Measurements from ENCODE around the gene RAB29. TPM values are rescaled to one million over a fixed set of nuclear protein-coding genes. Genes with fewer than 3 reads are reported as not detected.

The RAB29 gene
- total RNA-seq, 1 experiment from 2014 or later, result 15.1 TPM

GRCh38 chr1:205774198-205775014, 876 bp downstream of the RAB29 start:
- no TSS peak for BruUV-seq (replicated peaks)
- peak; percentile 55 for ATAC-seq
- in situ Hi-C loops (cut with HindIII; ENCODE audit: low pct_unique_long_range_greater_than_20kb, low sequenced_read_pairs), result no loop called here

More at GRCh38 chr1:205774198-205775014, 876 bp downstream of the RAB29 start:
- no peaks in the 10 kb centered on the region for H3K27me3 ChIP-seq (ENCODE audit: control insufficient read depth, insufficient read depth, low read length)
- H3K4me1 ChIP-seq (ENCODE audit: control insufficient read depth, insufficient read depth, low read length), result peaks cover 9% of the 10 kb centered on the region
- intact Hi-C loops (cut with micrococcal nuclease; ENCODE audit: unreplicated experiment), result no loop called here
- H3K27ac ChIP-seq (ENCODE audit: low read length), result peak overlapping the region; percentile 83
- ChIA-PET CTCF (interaction anchor here (0.8 kb wide), 1 partner anchor 102 kb away, joined by 3 read pairs; no protein-coding TSS in a partner anchor), POLR2A (no interaction called here)
- no peak for DNase-seq (ENCODE audit: low read depth, low spot score)
- TF ChIP-seq POLR2AphosphoS5 (IDR thresholded peaks at IDR 0.05; ENCODE audit: low read depth, low read length) (no peak), TCF7L2 (IDR thresholded peaks at IDR 0.05; ENCODE audit: low read depth, low read length) (no peak), REST (IDR thresholded peaks at IDR 0.05; ENCODE audit: insufficient read depth in 1 of 2, low read depth in 2 of 2, low read length in 1 of 2) (no peak), SIN3A (IDR thresholded peaks at IDR 0.05; ENCODE audit: borderline replicate concordance, insufficient read depth, low read depth, low read length) (no peak), CTCF (IDR thresholded peaks at IDR 0.05) (no peak)
- H3K9me3 ChIP-seq (ENCODE audit: control insufficient read depth, insufficient read depth, low read depth, low read length), result peaks cover 5% of the 10 kb centered on the region; the same call in 1 of the 2 replicates
- no peaks in the 10 kb centered on the region for H3K36me3 ChIP-seq (ENCODE audit: control insufficient read depth, insufficient read depth, low read length)
- peak overlapping the region; percentile 94 to 96 for H3K4me3 ChIP-seq (ENCODE audit: low read depth in 2 of 2, low read length in 2 of 2)
